ENCODE measurements around the gene CDKL1.

DNA sequence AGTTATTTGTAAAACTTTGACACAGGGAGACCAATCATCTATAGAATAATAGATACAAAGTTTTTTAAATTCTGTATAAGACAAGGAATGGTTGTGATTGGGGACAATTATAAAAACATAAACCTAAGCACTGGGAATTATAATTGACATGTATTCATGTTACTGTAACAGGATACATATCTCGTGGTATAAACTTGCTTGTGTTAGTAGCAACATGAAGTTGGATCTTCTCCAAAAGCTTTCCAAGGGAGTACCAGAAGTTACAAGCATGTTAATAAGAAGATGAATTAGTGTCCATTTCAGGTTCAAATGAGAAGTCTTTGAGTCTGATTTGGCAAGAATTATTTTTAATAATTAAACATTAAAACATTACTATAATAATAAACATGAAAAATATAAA is 42.2 kb downstream of the CDKL1 start:
- TF ChIP-seq POLR2AphosphoS5 (IDR thresholded peaks at IDR 0.05; ENCODE audit: low read depth, low read length) (no peak), POLR2A (IDR thresholded peaks at IDR 0.05; ENCODE audit: low read depth, low read length) (no peak), TAF1 (IDR thresholded peaks at IDR 0.05; ENCODE audit: low read depth, low read length) (no peak)

All from GM12891 (cell line).